ENCODE data around the gene TECTB.

GRCh38 chr10:112235141-112235540 is 48.1 kb upstream of the TECTB start:
- TF ChIP-seq CTCF (IDR thresholded peaks at IDR 0.05): no peak
- no peak for TF ChIP-seq POLR2A (IDR thresholded peaks at IDR 0.05)
- no peak for TF ChIP-seq EP300 (IDR thresholded peaks at IDR 0.05)
